IMR-90 (cell line): ENCODE data around the gene KCTD19. TPM values are rescaled to one million over a fixed set of nuclear protein-coding genes. Genes with fewer than 3 reads are reported as not detected.

Source experiments
- ATAC-seq: fragments of 200-7000 bp; cut with Tn5 transposase; 2 replicates; pipeline ENCODE4 v1.9.1; 2020; ENCODE audit warnings: low read depth, mild to moderate bottlenecking, moderate library complexity
- BruUV-seq: library from RNA; stranded (reverse); fragments of 400-500 nt; replicated peaks from 2 replicates; lab custom pipeline; 2021; lab: Mats Ljungman, UMichigan
- CTCF ChIA-PET: fragments of 300-600 bp; formaldehyde crosslinking; extraction: SDS; loops from one replicate; lab custom pipeline; 2021; ENCODE audit warnings: antibody characterized with exemption; lab: Yijun Ruan, JAX
- POLR2A ChIA-PET: fragments of 300-600 bp; sonication (Branson Sonifier 250); formaldehyde crosslinking; loops from one replicate; lab custom pipeline; 2022; ENCODE audit warnings: antibody characterized with exemption; ENCODE audit not compliant: unreplicated experiment; lab: Charles Lee
- DNase-seq: peaks from one replicate; pipeline ENCODE4 v3.0.0; 2013
- H2AFZ ChIP-seq: replicated peaks from 2 replicates; pipeline ENCODE3; 2013; ENCODE audit warnings: low read length, mild to moderate bottlenecking; ENCODE audit not compliant: poor library complexity
- H2AK5ac ChIP-seq: 2 replicates; pipeline ENCODE4 v1.6.1; 2013; ENCODE audit warnings: low read depth, low read length, inconsistent platforms
- H2AK9ac ChIP-seq: replicated peaks from 2 replicates; pipeline ENCODE3; 2013; ENCODE audit warnings: mild to moderate bottlenecking, low read depth, low read length, moderate library complexity; ENCODE audit not compliant: poor library complexity
- H2BK120ac ChIP-seq: 2 replicates; pipeline ENCODE4 v1.6.1; 2013; ENCODE audit warnings: low read depth, low read length, inconsistent platforms
- H2BK15ac ChIP-seq: 3 replicates; pipeline ENCODE4 v1.6.1; 2013; ENCODE audit warnings: low read depth, low read length, inconsistent platforms
- H2BK20ac ChIP-seq: 2 replicates; pipeline ENCODE4 v1.6.1; 2013; ENCODE audit warnings: low read depth, mild to moderate bottlenecking, inconsistent platforms, low read length, moderate library complexity
- H2BK5ac ChIP-seq: 2 replicates; pipeline ENCODE4 v1.6.1; 2013; ENCODE audit warnings: mild to moderate bottlenecking, low read depth, low read length, inconsistent platforms; ENCODE audit not compliant: poor library complexity, severe bottlenecking
- H3K14ac ChIP-seq: replicated peaks from 2 replicates; pipeline ENCODE4 v1.6.1; 2013; ENCODE audit warnings: low read depth, low read length, inconsistent platforms
- H3K18ac ChIP-seq: 2 replicates; pipeline ENCODE4 v1.6.1; 2013; ENCODE audit warnings: low read depth, low read length, control low read depth
- H3K23ac ChIP-seq: 2 replicates; pipeline ENCODE4 v1.6.1; 2013; ENCODE audit warnings: low read depth, low read length, inconsistent platforms
- H3K27ac ChIP-seq: 2 replicates; pipeline ENCODE4 v1.5.1; 2013; ENCODE audit warnings: mild to moderate bottlenecking, control low read depth, low read length; ENCODE audit not compliant: insufficient read depth
- H3K27me3 ChIP-seq: 2 replicates; pipeline ENCODE4 v1.6.1; 2013; ENCODE audit warnings: low read length; ENCODE audit not compliant: control insufficient read depth, insufficient read depth
- H3K36me3 ChIP-seq: 2 replicates; pipeline ENCODE4 v1.6.1; 2013; ENCODE audit warnings: low read length, mixed read lengths; ENCODE audit not compliant: control insufficient read depth, insufficient read depth
- H3K4ac ChIP-seq: 2 replicates; pipeline ENCODE4 v1.6.1; 2013; ENCODE audit warnings: low read depth, low read length, inconsistent platforms
- H3K4me1 ChIP-seq: 2 replicates; pipeline ENCODE4 v1.6.1; 2013; ENCODE audit warnings: low read length, mixed read lengths; ENCODE audit not compliant: control insufficient read depth, insufficient read depth
- H3K4me2 ChIP-seq: 2 replicates; pipeline ENCODE4 v1.6.1; 2013; ENCODE audit warnings: low read depth, mild to moderate bottlenecking, control low read depth, low read length, moderate library complexity
- H3K4me3 ChIP-seq: 2 replicates; pipeline ENCODE4 v1.5.1; 2013; ENCODE audit warnings: low read depth, mild to moderate bottlenecking, control low read depth, low read length, moderate library complexity; ENCODE audit not compliant: insufficient read depth
- H3K56ac ChIP-seq: 2 replicates; pipeline ENCODE4 v1.6.1; 2013; ENCODE audit warnings: low read length, inconsistent platforms; ENCODE audit not compliant: insufficient read depth; ENCODE audit errors: extremely low read depth
- H3K79me1 ChIP-seq, 2 experiments: 2 replicates each; pipeline ENCODE4 v1.6.1; 2013; ENCODE audit warnings: low read length in 2 of 2, inconsistent platforms in 1 of 2, low read depth in 1 of 2
- H3K9ac ChIP-seq: 2 replicates; pipeline ENCODE4 v1.6.1; 2013; ENCODE audit warnings: low read depth, low read length, control low read depth
- H3K9me1 ChIP-seq: 2 replicates; pipeline ENCODE4 v1.6.1; 2013; ENCODE audit warnings: low read length, inconsistent platforms; ENCODE audit not compliant: insufficient read depth
- H3K9me3 ChIP-seq: 2 replicates; pipeline ENCODE4 v1.6.1; 2013; ENCODE audit warnings: low read length; ENCODE audit not compliant: control insufficient read depth, insufficient read depth
- H4K20me1 ChIP-seq: 2 replicates; pipeline ENCODE4 v1.6.1; 2013; ENCODE audit warnings: low read length, inconsistent platforms; ENCODE audit not compliant: insufficient read depth
- H4K5ac ChIP-seq: 2 replicates; pipeline ENCODE4 v1.6.1; 2013; ENCODE audit warnings: mild to moderate bottlenecking, low read depth, low read length, control low read depth
- H4K8ac ChIP-seq, 2 experiments: 2 replicates each; pipeline ENCODE4 v1.6.1; 2013; ENCODE audit warnings: low read depth in 2 of 2, low read length in 2 of 2, control low read depth in 1 of 2, inconsistent platforms in 1 of 2
- H4K91ac ChIP-seq: 2 replicates; pipeline ENCODE4 v1.6.1; 2013; ENCODE audit warnings: low read depth, low read length, inconsistent platforms; ENCODE audit not compliant: insufficient read depth
- CHD1 ChIP-seq: IDR thresholded peaks from 2 replicates; pipeline ENCODE4 v1.6.1; 2012; ENCODE audit warnings: low read depth, low read length, improper control_type of control experiment
- FOS ChIP-seq: fragments of 150-350 bp; IDR thresholded peaks from 2 replicates; pipeline ENCODE4 v1.6.1; 2016; ENCODE audit warnings: low read depth, low read length
- MAFK ChIP-seq: IDR thresholded peaks from 2 replicates; pipeline ENCODE4 v1.6.1; 2012; ENCODE audit warnings: low read depth, low read length, improper control_type of control experiment
- MAZ ChIP-seq: IDR thresholded peaks from 2 replicates; pipeline ENCODE4 v1.6.1; 2012; ENCODE audit warnings: low read depth, mild to moderate bottlenecking, low read length, improper control_type of control experiment, moderate library complexity, borderline replicate concordance
- POLR2A ChIP-seq: IDR thresholded peaks from 2 replicates; pipeline ENCODE4 v1.6.1; 2012; ENCODE audit warnings: mild to moderate bottlenecking, low read depth, low read length
- RAD21 ChIP-seq: IDR thresholded peaks from 2 replicates; pipeline ENCODE4 v1.6.1; 2012; ENCODE audit warnings: low read length, improper control_type of control experiment
- RCOR1 ChIP-seq: IDR thresholded peaks from 2 replicates; pipeline ENCODE4 v1.6.1; 2012; ENCODE audit warnings: mild to moderate bottlenecking, low read length, improper control_type of control experiment; ENCODE audit not compliant: insufficient replicate concordance
- RFX5 ChIP-seq: IDR thresholded peaks from 2 replicates; pipeline ENCODE4 v1.8.0; 2012; ENCODE audit warnings: low read depth, mild to moderate bottlenecking, low read length, moderate library complexity
- WGBS, 2 experiments: methylation state at CpG; one replicate each; pipeline versions ENCODE4 v1.1.5 to v1.1.7; 2013; ENCODE audit warnings: missing lambda C conversion rate in 2 of 2; ENCODE audit not compliant: insufficient read length in 1 of 2; ENCODE audit errors: extremely low coverage in 2 of 2; 5-methylcytosine and 5-hydroxymethylcytosine counted together
- dilution Hi-C: fragments of 300-500 bp; cut with HindIII; formaldehyde crosslinking; loops from one replicate; pipeline ENCODE4 v1.14.3; 2018; ENCODE audit warnings: low sequenced_read_pairs; ENCODE audit not compliant: unreplicated experiment
- in situ Hi-C: fragments of 300-500 bp; cut with MboI; formaldehyde crosslinking; loops from 3 replicates; pipeline ENCODE4 v1.14.3; 2019; ENCODE audit warnings: low sequenced_read_pairs, inconsistent platforms, mixed read lengths
- intact Hi-C: fragments of 100-400 bp; cut with micrococcal nuclease; formaldehyde crosslinking; loops from 2 replicates; pipeline ENCODE4 v1.10.0; 2022
- polyA plus RNA-seq, 3 experiments: library from polyadenylated mRNA; depleted of rRNA; stranded (reverse); fragments of >200 nt; gene quantifications; 2 replicates each; pipeline ENCODE4 v1.2.3, GENCODE V29; 2012; ENCODE audit warnings: low replicate concordance in 1 of 3
- total RNA-seq: library from RNA; depleted of rRNA; stranded (reverse); fragments of >200 nt; gene quantifications from 2 replicates; pipeline ENCODE4 v1.2.3, GENCODE V29; 2012
- TF ChIP-seq, protein P1 (sequence below): fragments of 150-350 bp; IDR thresholded peaks from 2 replicates; pipeline ENCODE4 v1.6.1; 2016; ENCODE audit warnings: low read depth, mild to moderate bottlenecking, low read length, moderate library complexity, borderline replicate concordance
- TF ChIP-seq, protein P2 (sequence below): conservative IDR thresholded peaks from 2 replicates; pipeline ENCODE4 v1.5.1; 2012; ENCODE audit warnings: mild to moderate bottlenecking, low read depth, low read length, improper control_type of control experiment

Gene KCTD19
- total and polyA plus RNA-seq, 2 of the 4 experiments (the other 2 are of a cell fraction) = under 0.01 to 0.07 TPM

DNA sequence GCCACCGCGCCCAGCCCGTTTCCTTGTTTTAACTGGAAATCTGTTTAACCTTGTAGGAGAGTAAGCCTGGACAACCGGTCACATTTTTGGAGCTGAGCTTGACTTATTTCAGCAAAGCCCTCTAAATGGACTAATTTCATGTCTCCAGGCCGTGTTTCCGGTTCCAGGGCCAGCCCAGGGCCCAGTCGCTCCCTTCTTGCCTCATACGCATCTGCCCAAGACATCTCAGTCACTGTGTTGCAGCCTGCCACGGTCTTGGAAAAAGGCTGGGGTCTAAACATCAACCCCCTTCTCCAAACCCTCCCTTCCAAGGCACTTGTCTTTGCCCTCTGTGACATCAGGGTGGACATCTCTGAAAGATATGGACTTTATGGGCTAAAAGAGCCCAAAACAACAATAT lies 28.3 kb downstream of the KCTD19 start:
- Histone ChIP-seq H2BK5ac (no peak overlapping the region), H3K18ac (no peak overlapping the region), H4K91ac (no peak overlapping the region), H3K36me3 (no peaks in the 10 kb centered on the region), H4K5ac (no peak overlapping the region), H3K4ac (no peak overlapping the region), H3K9ac (no peak overlapping the region), H3K9me3 (no peaks in the 10 kb centered on the region), H2BK120ac (0 out of 2 replicates have a peak overlapping the region, but pooled peaks have one; percentile 4), H3K4me3 (no peak overlapping the region), H2AK9ac (no peak overlapping the region), H3K27me3 (no peaks in the 10 kb centered on the region), H3K56ac (no peak overlapping the region), H3K23ac (no peak overlapping the region), H3K14ac (no peak overlapping the region), H4K20me1 (no peaks in the 10 kb centered on the region; the same call in 1 of the 2 replicates), H4K8ac (no peak overlapping the region), H2AFZ (no peak overlapping the region), H3K27ac (no peak overlapping the region), H2AK5ac (peak overlapping the region; percentile 33; the same call in 1 of the 2 replicates), H3K4me1 (peaks cover 30% of the 10 kb centered on the region), H3K79me1 (no peaks in the 10 kb centered on the region), H3K4me2 (no peak overlapping the region), H2BK15ac (no peak overlapping the region; the same call in 2 of the 3 replicates), H2BK20ac (no peak overlapping the region), H3K9me1 (peaks cover 16% of the 10 kb centered on the region)
- BruUV-seq = no TSS peak
- DNase-seq (no peak), ATAC-seq (no peak)
- ChIA-PET POLR2A (no interaction called here), CTCF (no interaction called here)
- 94% methylated on average over 5 of the region's 9 CpGs; no CpG with 5 or more reads in 1 of the 2 experiments for WGBS, 2 experiments
- dilution Hi-C loops (no loop called here), intact Hi-C loops (no loop called here), in situ Hi-C loops (no loop called here)
- TF ChIP-seq FOS (no peak), POLR2A (no peak), RCOR1 (no peak), MAFK (no peak), CHD1 (no peak), MAZ (no peak), RAD21 (no peak), RFX5 (no peak)
- TF ChIP-seq, protein P1, sequence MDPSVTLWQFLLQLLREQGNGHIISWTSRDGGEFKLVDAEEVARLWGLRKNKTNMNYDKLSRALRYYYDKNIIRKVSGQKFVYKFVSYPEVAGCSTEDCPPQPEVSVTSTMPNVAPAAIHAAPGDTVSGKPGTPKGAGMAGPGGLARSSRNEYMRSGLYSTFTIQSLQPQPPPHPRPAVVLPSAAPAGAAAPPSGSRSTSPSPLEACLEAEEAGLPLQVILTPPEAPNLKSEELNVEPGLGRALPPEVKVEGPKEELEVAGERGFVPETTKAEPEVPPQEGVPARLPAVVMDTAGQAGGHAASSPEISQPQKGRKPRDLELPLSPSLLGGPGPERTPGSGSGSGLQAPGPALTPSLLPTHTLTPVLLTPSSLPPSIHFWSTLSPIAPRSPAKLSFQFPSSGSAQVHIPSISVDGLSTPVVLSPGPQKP = no peak
- TF ChIP-seq, protein P2, sequence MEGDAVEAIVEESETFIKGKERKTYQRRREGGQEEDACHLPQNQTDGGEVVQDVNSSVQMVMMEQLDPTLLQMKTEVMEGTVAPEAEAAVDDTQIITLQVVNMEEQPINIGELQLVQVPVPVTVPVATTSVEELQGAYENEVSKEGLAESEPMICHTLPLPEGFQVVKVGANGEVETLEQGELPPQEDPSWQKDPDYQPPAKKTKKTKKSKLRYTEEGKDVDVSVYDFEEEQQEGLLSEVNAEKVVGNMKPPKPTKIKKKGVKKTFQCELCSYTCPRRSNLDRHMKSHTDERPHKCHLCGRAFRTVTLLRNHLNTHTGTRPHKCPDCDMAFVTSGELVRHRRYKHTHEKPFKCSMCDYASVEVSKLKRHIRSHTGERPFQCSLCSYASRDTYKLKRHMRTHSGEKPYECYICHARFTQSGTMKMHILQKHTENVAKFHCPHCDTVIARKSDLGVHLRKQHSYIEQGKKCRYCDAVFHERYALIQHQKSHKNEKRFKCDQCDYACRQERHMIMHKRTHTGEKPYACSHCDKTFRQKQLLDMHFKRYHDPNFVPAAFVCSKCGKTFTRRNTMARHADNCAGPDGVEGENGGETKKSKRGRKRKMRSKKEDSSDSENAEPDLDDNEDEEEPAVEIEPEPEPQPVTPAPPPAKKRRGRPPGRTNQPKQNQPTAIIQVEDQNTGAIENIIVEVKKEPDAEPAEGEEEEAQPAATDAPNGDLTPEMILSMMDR = no peak
